GM21367 (cell line): ENCODE results near the gene UGT1A5.

ENCODE experiments used
- ATAC-seq: cut with Tn5 transposase; IDR thresholded peaks from one replicate; pipeline ENCODE4 v1.9.1; 2021; ENCODE audit not compliant: unreplicated experiment

The UGT1A5 gene

DNA sequence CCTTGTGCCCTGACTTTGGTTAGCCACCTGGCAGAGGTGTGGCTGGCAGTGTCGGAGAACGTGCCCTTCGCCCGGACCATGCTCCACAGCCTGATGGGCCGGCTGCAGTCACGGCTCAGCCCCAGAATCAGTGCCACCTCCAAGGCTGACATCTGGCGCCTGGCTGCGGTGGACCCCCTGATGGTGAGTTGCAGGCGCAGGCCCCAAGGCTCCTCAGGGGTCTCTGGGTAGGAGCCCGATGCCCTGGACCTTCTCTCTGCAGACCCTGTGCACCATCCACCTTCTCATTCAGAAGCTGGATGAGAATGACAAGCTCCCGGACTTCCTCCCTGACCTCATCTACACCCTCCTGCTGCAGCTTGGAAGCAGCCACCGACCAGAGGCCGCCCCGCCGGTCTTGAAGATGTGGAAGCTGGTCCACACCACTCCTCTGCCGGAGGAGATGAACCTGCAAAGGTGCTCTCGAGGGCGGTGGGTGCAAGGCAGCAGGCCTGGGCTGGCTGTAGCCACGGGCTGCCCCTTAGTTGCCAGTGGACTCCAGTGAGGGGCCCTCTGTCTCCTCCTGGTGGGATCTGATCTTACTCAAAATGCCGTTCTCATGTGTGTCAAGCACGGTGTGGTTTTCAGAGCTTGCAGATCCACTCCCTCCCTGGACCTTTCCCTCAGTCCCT, 109.5 kb downstream of the UGT1A5 start:
- no peak for ATAC-seq
